ENCODE results near the gene ZNF221.
A peak's percentile ranks its signal among the peaks of the same experiment; 100 is the strongest.

Gene ZNF221

DNA sequence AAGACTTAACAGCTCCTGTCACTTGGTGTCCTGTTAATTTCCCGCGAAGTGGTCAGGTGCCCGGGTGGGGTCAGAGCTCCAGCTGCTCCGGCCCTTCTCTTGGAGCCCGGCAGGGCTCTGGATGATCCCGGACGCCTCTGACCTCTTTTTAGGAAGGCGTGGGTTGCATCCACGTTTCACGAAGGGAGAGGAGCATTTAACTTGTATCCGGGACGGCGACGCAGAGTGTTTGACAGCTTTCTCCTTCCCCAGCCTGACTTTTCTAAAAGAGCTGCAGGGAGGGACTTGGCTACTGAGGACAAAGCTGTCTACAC, 33.6 kb downstream of the ZNF221 start:
- Histone ChIP-seq H3K79me2 (ENCODE audit: insufficient read depth, low read length) (no peaks in the 10 kb centered on the region; the same call in 1 of the 2 replicates), H3K27ac (ENCODE audit: low read depth, low read length) (no peak overlapping the region), H3K9me3 (ENCODE audit: insufficient read depth, low read length) (no peaks in the 10 kb centered on the region), H3F3A (ENCODE audit: insufficient read depth) (no peaks in the 10 kb centered on the region), H3K4me2 (ENCODE audit: low read depth, low read length, poor library complexity, severe bottlenecking) (peak overlapping the region; percentile 47), H3K4me3 (ENCODE audit: insufficient read depth, low read length, poor library complexity, severe bottlenecking) (peak overlapping the region; percentile 60), H3K9ac (ENCODE audit: low read length) (peak overlapping the region; percentile 42), H3K27me3 (ENCODE audit: low read length) (no peaks in the 10 kb centered on the region), H4K20me1 (ENCODE audit: low read depth, low read length) (no peaks in the 10 kb centered on the region), H3K9me2 (replicated peaks; ENCODE audit: insufficient read depth, low read length) (no peaks in the 10 kb centered on the region), H3K36me3 (ENCODE audit: low read length) (no peaks in the 10 kb centered on the region), H2AFZ (ENCODE audit: low read depth, low read length, severe bottlenecking) (no peak overlapping the region)
- TF ChIP-seq CTCF (IDR thresholded peaks at IDR 0.05; ENCODE audit: insufficient read depth, low read length, poor library complexity, severe bottlenecking) (no peak), EZH2phosphoT487 (conservative IDR thresholded peaks at IDR 0.05; ENCODE audit: low read length) (no peak)

- Histone ChIP-seq H4K20me1 (ENCODE audit: low read depth, low read length) (no peaks in the 10 kb centered on the region), H2AFZ (ENCODE audit: low read depth, low read length, severe bottlenecking) (no peak overlapping the region), H3K27ac (ENCODE audit: low read depth, low read length) (no peak overlapping the region), H3K9me2 (replicated peaks; ENCODE audit: insufficient read depth, low read length) (no peaks in the 10 kb centered on the region), H3K9me3 (ENCODE audit: insufficient read depth, low read length) (no peaks in the 10 kb centered on the region), H3K36me3 (ENCODE audit: low read length) (no peaks in the 10 kb centered on the region), H3F3A (ENCODE audit: insufficient read depth) (no peaks in the 10 kb centered on the region), H3K4me2 (ENCODE audit: low read depth, low read length, poor library complexity, severe bottlenecking) (no peak overlapping the region), H3K27me3 (ENCODE audit: low read length) (no peaks in the 10 kb centered on the region), H3K79me2 (ENCODE audit: insufficient read depth, low read length) (no peaks in the 10 kb centered on the region), H3K4me3 (ENCODE audit: insufficient read depth, low read length, poor library complexity, severe bottlenecking) (no peak overlapping the region), H3K9ac (ENCODE audit: low read length) (no peak overlapping the region)
- TF ChIP-seq EZH2phosphoT487 (conservative IDR thresholded peaks at IDR 0.05; ENCODE audit: low read length) (no peak), CTCF (IDR thresholded peaks at IDR 0.05; ENCODE audit: insufficient read depth, low read length, poor library complexity, severe bottlenecking) (no peak)
Observed at GRCh38 chr19:43997631-43998290, 46.7 kb downstream of the ZNF221 start.

- Histone ChIP-seq H3K9me2 (replicated peaks; ENCODE audit: insufficient read depth, low read length) (no peaks in the 10 kb centered on the region), H3K27me3 (ENCODE audit: low read length) (no peaks in the 10 kb centered on the region), H3K4me3 (ENCODE audit: insufficient read depth, low read length, poor library complexity, severe bottlenecking) (peak overlapping the region; percentile 80), H3K36me3 (ENCODE audit: low read length) (0 out of 2 replicates have a peak, but pooled peaks cover 2% of the 10 kb centered on the region), H4K20me1 (ENCODE audit: low read depth, low read length) (no peaks in the 10 kb centered on the region), H3K4me2 (ENCODE audit: low read depth, low read length, poor library complexity, severe bottlenecking) (peak overlapping the region; percentile 55), H3K79me2 (ENCODE audit: insufficient read depth, low read length) (peaks cover 4% of the 10 kb centered on the region; the same call in 1 of the 2 replicates), H3K9me3 (ENCODE audit: insufficient read depth, low read length) (no peaks in the 10 kb centered on the region), H3K9ac (ENCODE audit: low read length) (peak overlapping the region; percentile 59), H2AFZ (ENCODE audit: low read depth, low read length, severe bottlenecking) (peak overlapping the region; percentile 82), H3K27ac (ENCODE audit: low read depth, low read length) (no peak overlapping the region), H3F3A (ENCODE audit: insufficient read depth) (no peaks in the 10 kb centered on the region)
- TF ChIP-seq CTCF (IDR thresholded peaks at IDR 0.05; ENCODE audit: insufficient read depth, low read length, poor library complexity, severe bottlenecking) (no peak), EZH2phosphoT487 (conservative IDR thresholded peaks at IDR 0.05; ENCODE audit: low read length) (no peak)
Observed at GRCh38 chr19:44002212-44002565, 51.2 kb downstream of the ZNF221 start.

Measured in SU-DHL-6 (cell line).